K562 (cell line): ENCODE data around the gene MKRN3. TPM values are rescaled to one million over a fixed set of nuclear protein-coding genes. Genes with fewer than 3 reads are reported as not detected.

ENCODE experiments used
- ATAC-seq: fragments of 200-7000 bp; cut with Tn5 transposase; 3 replicates; pipeline ENCODE4 v1.9.1; 2020; ENCODE audit warnings: moderate library complexity
- BruUV-seq: library from RNA; stranded (reverse); fragments of 400-500 nt; replicated peaks from 2 replicates; lab custom pipeline; 2021; lab: Mats Ljungman, UMichigan
- CTCF ChIA-PET: fragments of 300-600 bp; formaldehyde crosslinking; extraction: SDS; loops from one replicate; lab custom pipeline; 2021; ENCODE audit warnings: low intra/inter-chr PET ratio; lab: Yijun Ruan, JAX
- POLR2A ChIA-PET: fragments of 300-600, 350-650 bp; sonication (Branson Sonifier 250); formaldehyde crosslinking; extraction: SDS; loops from one replicate; lab custom pipeline; 2021; ENCODE audit warnings: antibody characterized with exemption, inconsistent platforms; lab: Yijun Ruan, JAX
- DNase-seq, 4 experiments: peaks; one replicate each; pipeline versions ENCODE4 v3.0.0 to v3.0.0-alpha.2; 2011 to 2018; ENCODE audit warnings: low spot score in 3 of 4, mixed read lengths in 3 of 4; ENCODE audit errors: extremely low read depth in 1 of 4
- FAIRE-seq: peaks from 2 replicates; lab custom pipeline; 2011; peaks lifted over from hg19 to GRCh38; lab: Jason Lieb, UNC
- H2AFZ ChIP-seq: 2 replicates; pipeline ENCODE4 v1.6.0; 2011; ENCODE audit warnings: low read depth, low read length, control low read depth, inconsistent platforms
- H3K27ac ChIP-seq: fragments of 200-600 bp; 3 replicates; pipeline ENCODE4 v1.8.0; 2011; ENCODE audit warnings: low read depth, mild to moderate bottlenecking, control low read depth, inconsistent platforms, low read length, moderate library complexity, mixed read lengths; ENCODE audit errors: extremely low read depth
- H3K27me3 ChIP-seq, 2 experiments: fragments of 300-600 bp in 1 of 2; 2 replicates in 1 of 2; 3 replicates in 1 of 2; pipeline versions ENCODE4 v1.6.0 to v1.8.0; 2011; ENCODE audit warnings: inconsistent platforms in 2 of 2, low read length in 2 of 2, mild to moderate bottlenecking in 1 of 2, mixed read lengths in 1 of 2, moderate library complexity in 1 of 2; ENCODE audit not compliant: control insufficient read depth in 2 of 2, insufficient read depth in 2 of 2
- H3K36me3 ChIP-seq: fragments of 300-600 bp; 3 replicates; pipeline ENCODE4 v1.8.0; 2011; ENCODE audit warnings: mild to moderate bottlenecking, low read length, inconsistent platforms; ENCODE audit not compliant: control insufficient read depth, insufficient read depth
- H3K4me1 ChIP-seq, 2 experiments: fragments of 200-600 bp in 1 of 2; replicated peaks in 1 of 2; 2 replicates in 1 of 2; 3 replicates in 1 of 2; pipeline versions ENCODE4 v1.5.1 to v1.8.0; 2011; ENCODE audit warnings: inconsistent platforms in 2 of 2, low read length in 2 of 2, mild to moderate bottlenecking in 1 of 2, mixed read lengths in 1 of 2, moderate library complexity in 1 of 2; ENCODE audit not compliant: control insufficient read depth in 2 of 2, insufficient read depth in 2 of 2
- H3K4me2 ChIP-seq: 2 replicates; pipeline ENCODE4 v1.6.1; 2011; ENCODE audit warnings: low read length, control low read depth, inconsistent platforms, mixed read lengths; ENCODE audit not compliant: insufficient read depth
- H3K4me3 ChIP-seq: fragments of 200-600 bp; sonication (generic), shearing (Covaris generic); 2 replicates; pipeline ENCODE4 v1.5.1; 2016; ENCODE audit warnings: control low read depth, inconsistent platforms
- H3K79me2 ChIP-seq: fragments of 200-600 bp; 3 replicates; pipeline ENCODE4 v1.8.0; 2011; ENCODE audit warnings: low read length, inconsistent platforms; ENCODE audit not compliant: control insufficient read depth, insufficient read depth
- H3K9ac ChIP-seq, 2 experiments: 2 replicates each; pipeline versions ENCODE4 v1.6.0 to v1.6.1; 2011; ENCODE audit warnings: low read depth in 2 of 2, low read length in 2 of 2, control low read depth in 1 of 2, inconsistent platforms in 1 of 2, mild to moderate bottlenecking in 1 of 2, mixed read lengths in 1 of 2; ENCODE audit not compliant: insufficient read depth in 1 of 2
- H3K9me1 ChIP-seq: one replicate; pipeline ENCODE4 v1.6.0; 2011; ENCODE audit warnings: inconsistent platforms, mild to moderate bottlenecking, low read length, moderate library complexity; ENCODE audit not compliant: control insufficient read depth, insufficient read depth
- H3K9me3 ChIP-seq: replicated peaks from 2 replicates; pipeline ENCODE4 v1.5.1; 2011; ENCODE audit warnings: low read depth, low read length, inconsistent platforms; ENCODE audit not compliant: control insufficient read depth, insufficient read depth
- H4K20me1 ChIP-seq: replicated peaks from 2 replicates; pipeline ENCODE4 v1.6.1; 2011; ENCODE audit warnings: low read length, inconsistent platforms, mixed read lengths; ENCODE audit not compliant: control insufficient read depth, insufficient read depth
- BDP1 ChIP-seq: IDR thresholded peaks from 3 replicates; pipeline ENCODE4 v1.6.1; 2011; ENCODE audit not compliant: insufficient read length, insufficient read depth
- CBX1 ChIP-seq: sonication (generic); IDR thresholded peaks from 2 replicates; pipeline ENCODE4 v1.6.1; 2016; ENCODE audit warnings: antibody characterized with exemption, low read depth, mild to moderate bottlenecking
- COPS2 ChIP-seq: fragments of 450-650 bp; conservative IDR thresholded peaks from 2 replicates; pipeline ENCODE4 v1.6.1; 2016; ENCODE audit warnings: mild to moderate bottlenecking, moderate library complexity
- DIDO1 ChIP-seq: fragments of 450-650 bp; IDR thresholded peaks from 2 replicates; pipeline ENCODE4 v1.6.1; 2016; ENCODE audit warnings: low read depth, missing biosample characterization, missing genetic modification characterization
- MBD2 ChIP-seq: sonication (generic); IDR thresholded peaks from 2 replicates; pipeline ENCODE4 v1.6.1; 2016; ENCODE audit warnings: low read depth, borderline replicate concordance
- MTA1 ChIP-seq: fragments of 450-650 bp; IDR thresholded peaks from 2 replicates; pipeline ENCODE4 v1.6.1; 2017; ENCODE audit warnings: borderline replicate concordance
- NFXL1 ChIP-seq: fragments of 450-650 bp; formaldehyde crosslinking; IDR thresholded peaks from 2 replicates; pipeline ENCODE4 v1.4.0; 2021; ENCODE audit warnings: mild to moderate bottlenecking
- SMAD4 ChIP-seq: fragments of 250-450 bp; sonication (Bioruptor Pico); conservative IDR thresholded peaks from 2 replicates; pipeline ENCODE4 v1.8.0; 2021; ENCODE audit warnings: inconsistent platforms, mild to moderate bottlenecking, moderate library complexity
- XRCC5 ChIP-seq: fragments of 200-400 bp; formaldehyde crosslinking; IDR thresholded peaks from 2 replicates; pipeline ENCODE4 v1.6.1; 2017; ENCODE audit warnings: low read depth, mild to moderate bottlenecking, low read length
- ZNF347 ChIP-seq: fragments of 450-650 bp; formaldehyde crosslinking; IDR thresholded peaks from 2 replicates; pipeline ENCODE4 v1.4.0; 2020; ENCODE audit warnings: low read depth, mild to moderate bottlenecking, moderate library complexity
- ZNF785 ChIP-seq: fragments of 250-450 bp; sonication (Bioruptor Pico); IDR thresholded peaks from 2 replicates; pipeline ENCODE4 v1.4.0; 2020; ENCODE audit warnings: mild to moderate bottlenecking
- WGBS: fragments of 100-300 bp; shearing (Covaris generic); methylation state at CpG from one replicate; pipeline ENCODE4 v1.1.6; 2016; ENCODE audit warnings: low coverage, mixed read lengths; ENCODE audit not compliant: insufficient coverage; ENCODE audit errors: missing lambda C conversion rate; 5-methylcytosine and 5-hydroxymethylcytosine counted together
- in situ Hi-C: fragments of 300-500 bp; cut with MboI; formaldehyde crosslinking; loops from 4 replicates; pipeline ENCODE4 v1.15.0; 2018; ENCODE audit warnings: inconsistent platforms, mixed read lengths
- intact Hi-C: fragments of 100-400 bp; cut with micrococcal nuclease; formaldehyde crosslinking; loops from 2 replicates; pipeline ENCODE4 v1.14.2; 2022
- polyA plus RNA-seq, 8 experiments: library from polyadenylated mRNA; depleted of rRNA in 4 of 8; stranded (reverse) in 5 of 8; unstranded in 3 of 8; fragments of >200 nt; fragmentation: Nextera tagmentation in 2 of 8; fragmentation: Illumina TruSeq in 1 of 8; extraction: Ambion mirVana in 2 of 8; extraction: Trizol in 1 of 8; gene quantifications; 2 replicates each; pipeline versions ENCODE4 v1.2.1 to v1.2.3, GENCODE V29; 2011 to 2014; ENCODE audit warnings: inconsistent platforms in 1 of 8, missing spikeins in 1 of 8
- total RNA-seq, 7 experiments: library from RNA; depleted of rRNA in 6 of 7; stranded (reverse); fragments of >200 nt in 6 of 7; fragmentation: Illumina TruSeq in 2 of 7; extraction: Trizol in 2 of 7; gene quantifications; 2 replicates each; pipeline versions ENCODE4 v1.2.1 to v1.2.3, GENCODE V29; 2011 to 2021; ENCODE audit warnings: low replicate concordance in 1 of 7
- TF ChIP-seq, protein P1 (sequence below): fragments of 450-650 bp; IDR thresholded peaks from 2 replicates; pipeline ENCODE4 v1.6.1; 2016; ENCODE audit warnings: antibody characterized with exemption
- TF ChIP-seq, protein P2 (sequence below): fragments of 450-650 bp; formaldehyde crosslinking; IDR thresholded peaks from 2 replicates; pipeline ENCODE4 v1.4.0; 2022; ENCODE audit warnings: missing genetic modification characterization

The MKRN3 gene
- total and polyA plus RNA-seq, 9 of the 15 experiments (the other 6 are each of a cell fraction or from before 2014, with no cell fraction given), result 6.5 to 33.4 (median 25.1) TPM

GRCh38 chr15:23589012-23589411, 23.5 kb downstream of the MKRN3 start:
- Histone ChIP-seq H3K9me3 (no peaks in the 10 kb centered on the region), H3K27me3 (peaks cover 0 to 7% of the 10 kb centered on the region in 2 experiments; a peak in 1 of 5 replicates), H3K4me1 (no peaks in the 10 kb centered on the region), H3K79me2 (no peaks in the 10 kb centered on the region), H3K4me3 (no peak overlapping the region), H4K20me1 (0 out of 2 replicates have a peak, but pooled peaks cover 3% of the 10 kb centered on the region), H3K4me2 (no peak overlapping the region), H3K9me1 (no peaks in the 10 kb centered on the region), H2AFZ (no peak overlapping the region), H3K27ac (no peak overlapping the region), H3K36me3 (no peaks in the 10 kb centered on the region), H3K9ac (no peak overlapping the region)
- no peak for DNase-seq
- TF ChIP-seq COPS2 (no peak), MBD2 (no peak), ZNF785 (CRISPR knock-in tag) (no peak), MTA1 (no peak), SMAD4 (CRISPR knock-in tag) (no peak), XRCC5 (no peak), NFXL1 (CRISPR knock-in tag) (no peak), BDP1 (no peak), DIDO1 (tag) (no peak), CBX1 (no peak), ZNF347 (no peak)
- TF ChIP-seq, protein P1, sequence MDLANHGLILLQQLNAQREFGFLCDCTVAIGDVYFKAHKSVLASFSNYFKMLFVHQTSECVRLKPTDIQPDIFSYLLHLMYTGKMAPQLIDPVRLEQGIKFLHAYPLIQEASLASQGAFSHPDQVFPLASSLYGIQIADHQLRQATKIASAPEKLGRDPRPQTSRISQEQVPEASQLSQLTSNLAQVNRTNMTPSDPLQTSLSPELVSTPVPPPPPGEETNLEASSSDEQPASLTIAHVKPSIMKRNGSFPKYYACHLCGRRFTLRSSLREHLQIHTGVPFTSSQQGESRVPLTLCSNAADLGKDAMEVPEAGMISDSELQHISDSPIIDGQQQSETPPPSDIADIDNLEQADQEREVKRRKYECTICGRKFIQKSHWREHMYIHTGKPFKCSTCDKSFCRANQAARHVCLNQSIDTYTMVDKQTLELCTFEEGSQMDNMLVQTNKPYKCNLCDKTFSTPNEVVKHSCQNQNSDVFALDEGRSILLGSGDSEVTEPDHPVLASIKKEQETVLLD, result no peak
- TF ChIP-seq, protein P2, sequence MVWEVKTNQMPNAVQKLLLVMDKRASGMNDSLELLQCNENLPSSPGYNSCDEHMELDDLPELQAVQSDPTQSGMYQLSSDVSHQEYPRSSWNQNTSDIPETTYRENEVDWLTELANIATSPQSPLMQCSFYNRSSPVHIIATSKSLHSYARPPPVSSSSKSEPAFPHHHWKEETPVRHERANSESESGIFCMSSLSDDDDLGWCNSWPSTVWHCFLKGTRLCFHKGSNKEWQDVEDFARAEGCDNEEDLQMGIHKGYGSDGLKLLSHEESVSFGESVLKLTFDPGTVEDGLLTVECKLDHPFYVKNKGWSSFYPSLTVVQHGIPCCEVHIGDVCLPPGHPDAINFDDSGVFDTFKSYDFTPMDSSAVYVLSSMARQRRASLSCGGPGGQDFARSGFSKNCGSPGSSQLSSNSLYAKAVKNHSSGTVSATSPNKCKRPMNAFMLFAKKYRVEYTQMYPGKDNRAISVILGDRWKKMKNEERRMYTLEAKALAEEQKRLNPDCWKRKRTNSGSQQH (CRISPR knock-in tag), result no peak
- BruUV-seq, result no TSS peak
- ATAC-seq, result no peak
- FAIRE-seq, result no peak
- intact Hi-C loops (no loop called here), in situ Hi-C loops (no loop called here)
- POLR2A ChIA-PET, result no interaction called here
- CTCF ChIA-PET, result no interaction called here
- 9% methylated on average over 3 of the region's 3 CpGs for WGBS
